GM18502 (cell line): ENCODE measurements around the gene RNF150.

ENCODE experiments used
- ATAC-seq: cut with Tn5 transposase; IDR thresholded peaks from one replicate; pipeline ENCODE4 v1.9.1; 2021; ENCODE audit warnings: mild to moderate bottlenecking; ENCODE audit not compliant: unreplicated experiment, poor library complexity

The RNF150 gene

DNA sequence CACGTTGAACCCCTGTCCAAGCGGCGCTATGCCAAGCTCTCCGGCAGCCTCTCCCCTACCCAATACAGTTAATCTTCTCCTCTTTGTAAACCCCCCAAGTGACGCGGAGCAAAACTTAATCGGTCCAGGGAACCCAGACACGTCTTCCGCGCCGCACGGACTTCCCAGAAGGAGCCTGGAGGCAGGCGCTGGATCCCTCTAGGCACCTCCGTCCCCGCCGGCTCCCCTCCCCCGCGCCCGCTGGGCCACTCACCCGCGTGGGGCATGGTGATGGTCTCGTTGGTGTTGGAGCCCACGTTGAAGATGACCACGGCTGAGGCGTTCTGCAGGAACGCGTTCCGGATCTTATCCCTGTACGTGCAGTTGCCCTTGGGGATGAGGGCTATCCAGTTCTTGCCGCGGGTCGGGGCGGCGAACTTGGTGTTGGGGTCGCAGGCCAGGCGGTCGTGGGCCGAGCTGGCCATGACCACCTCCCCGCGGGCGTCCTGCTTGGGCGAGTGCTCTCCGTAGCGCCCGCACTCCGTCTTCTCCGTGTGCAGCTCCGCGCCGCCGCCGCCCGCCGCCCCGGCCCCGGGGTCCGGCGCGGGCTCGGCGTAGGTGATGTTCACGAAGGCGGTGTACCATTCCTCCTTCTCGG is 1.1 kb downstream of the RNF150 start:
- ATAC-seq, result peak; percentile 27

DNA sequence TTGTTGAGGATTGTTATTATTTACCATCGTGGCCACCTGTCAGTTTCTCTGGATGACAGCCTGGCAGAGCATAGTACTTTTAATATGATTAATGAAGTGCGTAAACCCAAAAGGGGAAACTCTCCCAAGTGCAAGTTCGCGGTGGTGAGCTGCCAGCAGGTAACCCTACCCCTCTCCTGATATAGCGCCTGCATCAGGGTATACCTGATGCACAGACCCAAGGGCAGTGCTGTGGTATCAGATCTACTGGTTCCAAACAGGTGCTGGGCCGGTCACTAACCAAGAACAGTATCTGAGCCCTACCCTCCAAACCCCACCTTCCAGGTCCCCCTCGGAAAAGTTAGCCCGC is 1.6 kb downstream of the RNF150 start:
- ATAC-seq, result no peak

GRCh38 chr4:141130947-141131605 is 2.2 kb downstream of the RNF150 start:
- no peak for ATAC-seq

DNA sequence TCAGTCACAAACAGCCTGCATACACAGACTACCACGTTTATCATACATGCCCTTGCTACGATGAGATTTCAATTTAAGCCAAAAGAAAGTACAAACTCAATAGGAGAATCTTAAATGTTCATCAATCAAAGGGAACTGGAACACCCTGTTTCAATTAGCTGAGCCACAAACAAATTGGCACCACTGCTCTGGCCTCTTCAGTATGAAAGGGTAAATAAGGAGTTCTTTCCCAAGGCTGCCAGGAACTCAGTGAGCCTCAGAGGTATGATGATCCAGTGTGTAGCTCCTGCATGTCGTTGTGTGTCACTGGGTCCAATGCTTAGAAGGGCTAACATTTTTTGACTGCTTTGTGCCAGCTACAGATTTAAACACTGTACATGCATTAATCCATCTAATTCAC is 5.4 kb downstream of the RNF150 start:
- ATAC-seq, result no peak

DNA sequence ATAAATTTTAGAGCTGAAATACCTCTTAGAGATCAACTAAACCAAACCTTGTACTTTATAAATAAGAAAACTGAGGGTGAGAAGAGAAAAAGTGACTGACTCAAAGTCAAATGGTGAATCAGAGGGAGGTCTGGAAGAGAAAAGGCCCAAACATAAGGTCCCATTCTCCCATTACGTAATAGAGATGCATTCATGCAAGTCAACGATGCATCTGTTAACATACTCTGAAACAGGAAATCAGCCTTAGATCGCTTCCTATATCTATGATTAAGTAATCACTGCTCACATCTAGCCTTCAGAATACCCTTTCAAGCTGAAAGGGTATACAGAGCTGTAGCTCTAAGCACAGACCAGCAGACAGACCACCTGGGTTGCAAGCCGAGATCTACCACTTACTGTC is 6.5 kb downstream of the RNF150 start:
- ATAC-seq, result no peak

DNA sequence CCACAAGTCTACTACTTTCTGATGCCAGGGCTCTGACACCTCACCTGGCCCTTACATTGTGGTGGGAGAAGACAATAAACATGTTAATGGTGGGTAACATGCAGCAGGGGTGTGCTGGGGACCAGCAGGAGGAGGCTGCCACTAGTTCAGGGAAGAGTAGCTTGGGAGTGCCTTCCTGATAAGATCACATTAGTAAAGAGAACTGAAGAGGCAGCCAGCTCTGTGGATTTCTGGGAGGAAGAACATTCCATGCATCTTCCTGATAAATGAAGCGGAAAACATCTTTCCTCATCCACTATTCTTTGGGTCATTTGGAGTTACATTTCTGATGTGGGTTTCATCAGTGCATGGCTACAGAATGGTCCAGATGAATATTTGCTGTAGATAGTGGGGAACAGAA is 9.0 kb downstream of the RNF150 start:
- ATAC-seq, result no peak

DNA sequence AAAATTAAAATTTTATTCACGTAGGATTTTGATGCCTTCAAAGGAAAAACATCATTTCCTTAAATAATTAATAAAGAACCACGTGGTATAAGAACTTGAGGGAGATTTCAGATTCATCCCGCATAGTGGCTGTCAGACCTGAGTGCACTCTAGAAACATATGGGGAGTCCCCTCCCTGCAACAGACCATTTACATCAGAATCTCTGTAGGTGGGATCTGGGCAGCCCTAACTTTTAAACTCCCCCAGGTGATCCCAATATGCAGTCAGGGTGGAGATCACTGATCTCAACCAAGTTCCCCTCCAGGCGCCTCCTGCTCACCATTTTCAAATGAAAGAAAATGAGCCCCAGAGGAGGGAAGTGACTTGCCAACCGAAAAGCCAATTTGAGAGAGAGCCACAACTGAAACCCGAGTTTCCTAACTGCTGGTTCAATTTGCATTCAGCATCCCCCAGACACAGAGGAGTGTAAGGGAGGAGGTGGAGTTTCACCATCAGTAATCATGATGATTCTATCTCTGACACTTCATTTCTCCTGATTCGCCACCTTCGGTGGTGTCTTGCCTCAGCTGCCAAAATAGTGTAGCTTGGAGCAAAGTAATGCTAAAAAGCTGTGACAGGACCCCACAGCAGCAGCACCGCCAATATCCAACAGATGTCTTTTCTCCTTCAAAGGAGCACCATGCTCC is 11.4 kb downstream of the RNF150 start:
- ATAC-seq, result no peak

- no peak for ATAC-seq
These were observed 12.2 kb downstream of the RNF150 start for GRCh38 chr4:141121101-141121500.

DNA sequence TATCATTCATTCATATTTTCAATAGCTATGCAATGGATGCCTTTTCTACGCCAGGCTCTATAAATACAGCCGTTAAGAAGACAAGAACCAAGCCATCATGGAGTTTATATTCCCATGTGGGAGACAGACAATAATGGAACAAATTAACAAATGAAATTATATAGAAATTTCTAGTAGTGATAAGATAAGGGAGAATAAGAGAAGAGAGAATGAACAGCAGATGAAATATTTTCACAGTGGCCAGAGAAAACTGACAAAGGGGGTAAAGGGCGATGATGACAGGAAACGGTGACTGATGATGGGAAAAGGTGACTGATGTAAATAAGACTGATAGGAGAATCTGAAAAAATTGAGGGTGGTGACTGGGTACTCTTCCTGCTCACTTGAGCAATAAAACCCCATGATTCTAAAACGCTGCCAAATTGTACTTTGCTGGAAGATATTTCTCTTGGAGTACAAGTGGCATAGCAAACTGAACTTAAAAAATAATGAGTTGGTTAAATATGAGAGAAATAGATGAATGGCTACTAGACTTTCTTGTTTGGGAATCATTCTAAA is 13.2 kb downstream of the RNF150 start:
- no peak for ATAC-seq

- no peak for ATAC-seq
These were observed 14.2 kb downstream of the RNF150 start for GRCh38 chr4:141119071-141119470.

- ATAC-seq, result no peak
These were observed 14.9 kb downstream of the RNF150 start for GRCh38 chr4:141118381-141118780.

DNA sequence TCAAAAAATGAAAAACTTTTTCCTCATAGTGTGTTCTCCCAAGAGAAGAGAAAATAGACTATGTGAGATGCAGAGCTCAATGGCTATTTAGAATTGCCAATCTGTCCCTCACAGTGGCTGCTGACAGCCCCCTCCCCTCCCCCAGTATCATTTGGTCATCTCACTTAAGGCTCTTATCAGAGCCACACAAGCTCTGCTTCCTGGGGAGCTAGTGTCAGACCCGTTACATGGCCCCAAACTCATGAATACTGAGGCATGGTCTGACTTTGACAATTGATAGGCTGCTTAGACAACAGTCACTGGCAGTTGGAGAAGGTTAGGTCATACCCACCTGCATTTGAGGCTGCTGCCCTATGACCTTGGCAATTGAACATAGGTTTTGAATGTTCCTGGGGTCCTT is 15.3 kb downstream of the RNF150 start:
- no peak for ATAC-seq

DNA sequence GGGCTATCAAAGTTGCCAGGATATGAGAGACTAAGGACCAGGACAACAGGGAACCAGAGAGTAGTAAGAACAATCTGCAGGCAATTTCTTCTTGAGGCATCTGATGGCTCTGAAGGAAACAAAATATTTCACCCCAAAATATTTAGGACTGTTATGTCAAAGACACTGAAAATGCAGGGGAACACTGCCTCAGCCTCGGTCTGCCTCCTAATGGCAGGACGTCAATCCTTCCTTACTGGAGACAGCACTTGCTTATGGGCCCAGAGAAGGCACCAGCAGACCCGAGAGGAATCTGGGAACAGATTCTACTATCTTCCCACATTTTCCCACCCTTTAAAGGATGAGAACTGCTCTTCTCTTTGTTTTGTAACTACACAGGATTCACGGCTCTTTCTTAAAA is 23.3 kb downstream of the RNF150 start:
- ATAC-seq, result no peak

- ATAC-seq, result no peak
These were observed 25.3 kb downstream of the RNF150 start for GRCh38 chr4:141107927-141108326.

DNA sequence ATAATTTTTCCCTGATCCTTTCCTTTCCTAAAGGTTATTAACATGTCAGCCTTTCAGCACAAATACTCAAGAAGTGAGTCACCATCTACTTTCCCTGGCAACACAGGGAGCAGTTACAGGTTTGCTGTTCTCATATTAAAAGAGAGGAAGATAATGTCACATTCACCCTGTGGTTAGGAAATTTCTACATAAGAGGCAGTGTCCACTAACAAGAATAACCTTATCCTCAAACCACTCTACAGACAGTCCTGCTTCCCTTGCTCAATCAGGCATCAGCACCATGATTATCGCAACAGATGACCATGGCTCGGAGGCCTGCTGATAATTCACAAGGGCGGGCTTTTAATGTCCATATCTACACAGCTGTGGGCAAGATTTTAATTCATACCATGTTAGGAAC is 30.9 kb downstream of the RNF150 start:
- ATAC-seq, result no peak

DNA sequence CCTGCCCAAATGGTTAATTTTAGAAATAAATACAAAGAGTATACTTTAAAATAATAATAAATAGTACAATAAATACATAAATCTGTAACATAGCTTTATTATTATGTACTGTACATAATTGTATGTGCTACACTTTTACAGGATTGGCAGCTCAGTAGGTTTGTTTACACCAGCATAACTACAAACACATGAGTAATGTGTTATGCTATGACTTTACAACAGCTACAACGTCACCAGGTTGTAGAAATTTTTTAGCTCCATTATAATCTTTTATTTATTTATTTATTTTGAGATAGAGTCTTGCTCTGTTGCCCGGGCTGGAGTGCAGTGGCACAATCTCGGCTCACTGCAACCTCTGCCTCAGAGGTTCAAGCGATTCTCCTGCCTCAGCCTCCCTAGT is 31.8 kb downstream of the RNF150 start:
- ATAC-seq, result no peak

DNA sequence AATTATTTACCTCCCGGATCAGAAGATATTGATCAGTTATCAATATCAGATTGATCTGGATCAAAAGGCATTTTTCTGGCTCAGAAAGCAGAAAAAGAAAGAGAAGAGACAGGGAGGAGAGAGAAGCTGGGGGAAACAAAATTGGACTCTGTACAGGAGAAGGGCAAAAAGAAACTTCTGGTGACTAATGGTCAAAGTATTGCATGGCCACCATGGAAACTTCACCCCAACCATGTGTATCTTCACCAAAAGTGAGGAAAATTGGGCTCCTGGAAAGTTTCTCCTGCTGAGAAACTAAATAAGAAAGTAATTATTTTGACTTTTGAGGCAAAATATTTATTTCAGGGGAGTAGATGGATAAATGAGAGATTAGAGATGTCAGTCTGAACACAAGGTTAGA is 33.9 kb downstream of the RNF150 start:
- ATAC-seq, result no peak

- ATAC-seq, result no peak
These were observed 35.1 kb downstream of the RNF150 start for GRCh38 chr4:141098163-141098562.

DNA sequence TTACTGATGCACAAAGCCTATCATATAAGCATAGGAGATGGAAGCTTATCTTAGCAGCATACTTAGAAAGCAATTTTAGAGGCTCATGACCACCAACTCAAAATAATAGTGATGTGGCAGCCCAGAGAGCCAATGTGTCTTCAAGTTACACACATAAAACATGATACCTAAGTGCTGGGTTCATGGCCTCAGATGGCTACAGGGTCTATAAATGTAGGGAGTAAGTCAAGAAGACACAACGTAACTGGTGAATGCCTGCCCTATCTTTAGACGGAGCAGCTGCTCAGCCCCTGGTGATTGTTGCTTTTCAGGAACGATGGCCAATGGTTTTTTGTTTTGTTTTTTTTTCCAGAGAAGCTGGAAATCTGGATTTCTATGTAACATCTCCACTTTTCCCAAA is 42.8 kb downstream of the RNF150 start:
- no peak for ATAC-seq

DNA sequence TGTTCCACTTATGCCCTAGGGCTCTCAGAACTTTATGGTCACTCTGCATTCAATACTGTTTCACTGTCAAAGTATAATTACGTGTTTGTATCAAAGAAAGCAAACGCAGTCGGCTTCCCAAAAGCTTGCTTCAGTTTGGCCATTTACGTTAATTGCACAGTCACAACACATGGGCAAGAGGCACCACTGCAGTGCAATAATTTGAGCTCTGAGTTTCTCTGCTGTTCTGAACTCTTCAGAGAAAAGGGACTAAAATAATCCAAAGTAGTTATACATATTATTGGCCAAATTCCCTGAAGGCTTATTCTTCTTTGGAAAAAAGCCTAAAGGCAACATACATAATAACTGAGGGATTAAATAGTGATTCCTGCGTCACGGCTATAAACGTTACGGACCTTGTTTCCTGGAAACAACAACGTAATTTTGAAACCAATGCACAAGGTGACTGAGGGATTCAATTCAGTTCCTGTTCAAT is 51.3 kb downstream of the RNF150 start:
- ATAC-seq, result no peak

DNA sequence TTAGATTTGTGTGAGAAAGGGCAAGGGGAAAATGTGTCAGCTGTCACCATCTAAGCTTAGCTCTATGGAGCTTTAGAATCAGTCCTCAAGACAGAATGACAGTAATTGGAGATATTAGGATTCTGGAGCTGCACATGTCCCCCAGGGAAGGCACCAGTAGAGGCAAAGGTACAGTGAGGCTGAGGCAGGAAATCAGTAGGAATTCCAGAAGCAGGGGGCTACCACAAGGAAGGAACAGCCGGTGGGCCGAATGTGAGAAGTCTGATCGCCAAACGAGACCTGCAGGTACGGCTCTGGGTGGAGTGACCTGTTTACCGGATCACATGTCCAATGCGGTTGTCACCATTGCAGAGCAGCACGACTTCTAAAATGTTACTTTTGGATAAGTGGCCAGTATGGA is 52.6 kb downstream of the RNF150 start:
- ATAC-seq, result no peak
